ENCODE measurements around the gene GYS1.
A peak's percentile ranks its signal among the peaks of the same experiment; 100 is the strongest.

The GYS1 gene

GRCh38 chr19:48988860-48989259, 4.2 kb downstream of the GYS1 start:
- DNase-seq (ENCODE audit: low spot score), result no peak

GRCh38 chr19:48988286-48988685, 4.8 kb downstream of the GYS1 start:
- DNase-seq (ENCODE audit: low spot score), result no peak

- DNase-seq (ENCODE audit: low spot score), result no peak
These were observed 5.8 kb downstream of the GYS1 start for GRCh38 chr19:48987323-48987722.

GRCh38 chr19:48986211-48986610, 6.9 kb downstream of the GYS1 start:
- no peak for DNase-seq (ENCODE audit: low spot score)

DNA sequence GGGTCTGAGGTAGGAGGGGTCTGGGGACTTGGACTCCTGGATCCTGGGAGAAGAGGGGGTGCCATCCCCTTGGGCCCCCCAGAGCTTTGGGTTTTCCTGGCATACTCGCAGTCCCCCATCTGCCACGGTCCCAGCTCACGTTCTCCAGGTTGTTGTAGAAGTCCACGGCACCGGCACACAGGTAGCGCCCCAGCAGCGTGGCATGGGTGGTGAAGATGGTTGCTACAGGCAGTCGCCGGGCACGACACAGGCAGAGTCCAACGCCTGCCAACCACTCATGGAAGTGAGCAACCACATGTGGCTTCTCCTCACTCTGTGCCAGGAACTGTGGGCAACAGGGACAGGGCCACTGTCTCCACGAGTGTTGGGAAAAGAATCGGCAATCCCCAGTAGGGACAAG, 7.4 kb downstream of the GYS1 start:
- DNase-seq (ENCODE audit: low spot score), result no peak

- DNase-seq (ENCODE audit: low spot score), result no peak
These were observed 10.8 kb downstream of the GYS1 start for GRCh38 chr19:48982280-48982679.

- DNase-seq (ENCODE audit: low spot score), result no peak
These were observed 16.0 kb downstream of the GYS1 start for GRCh38 chr19:48977061-48977460.

DNA sequence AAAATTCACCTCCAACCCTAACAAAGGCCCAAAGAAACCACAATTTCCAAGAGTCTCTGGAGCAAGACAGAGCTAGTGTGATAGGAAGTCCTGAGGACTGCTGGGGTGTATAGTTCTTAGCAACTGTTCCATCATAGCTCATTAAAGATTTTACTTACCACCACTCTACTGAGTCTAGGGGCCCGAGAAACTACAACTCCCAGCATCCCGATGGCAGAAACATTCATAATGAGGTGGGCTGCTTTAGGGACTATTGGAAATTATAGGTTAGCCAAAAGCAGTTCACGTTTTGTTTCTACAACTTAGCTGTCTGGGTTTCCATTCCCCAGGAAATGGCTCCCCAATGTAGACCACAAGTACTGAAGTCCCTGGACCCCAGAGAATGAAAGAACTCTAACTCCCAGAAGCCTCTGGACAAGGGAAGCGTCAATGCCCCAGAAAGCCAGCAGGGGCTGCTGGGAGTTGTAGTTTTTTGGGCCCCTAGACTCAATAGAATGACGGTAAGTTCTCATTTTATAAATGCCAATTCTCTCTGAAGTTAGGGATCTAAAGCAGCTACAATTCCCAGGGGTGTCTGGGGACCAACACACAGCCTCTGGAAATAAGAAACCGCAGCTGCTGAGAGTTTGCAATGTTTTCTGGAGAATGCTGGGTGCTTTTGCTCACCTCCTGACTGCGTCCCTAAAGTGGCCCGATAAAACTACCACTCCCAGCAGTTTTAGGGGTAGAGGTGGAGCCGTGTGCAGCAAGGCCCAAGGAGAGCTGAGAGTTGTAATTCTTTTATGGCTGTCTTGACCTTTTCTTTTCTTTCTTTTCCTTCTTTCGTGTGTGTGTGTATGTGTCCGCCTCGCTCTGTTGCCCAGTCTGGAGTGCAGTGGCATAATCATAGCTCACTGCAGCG, 16.9 kb downstream of the GYS1 start:
- DNase-seq (ENCODE audit: low spot score), result no peak

DNA sequence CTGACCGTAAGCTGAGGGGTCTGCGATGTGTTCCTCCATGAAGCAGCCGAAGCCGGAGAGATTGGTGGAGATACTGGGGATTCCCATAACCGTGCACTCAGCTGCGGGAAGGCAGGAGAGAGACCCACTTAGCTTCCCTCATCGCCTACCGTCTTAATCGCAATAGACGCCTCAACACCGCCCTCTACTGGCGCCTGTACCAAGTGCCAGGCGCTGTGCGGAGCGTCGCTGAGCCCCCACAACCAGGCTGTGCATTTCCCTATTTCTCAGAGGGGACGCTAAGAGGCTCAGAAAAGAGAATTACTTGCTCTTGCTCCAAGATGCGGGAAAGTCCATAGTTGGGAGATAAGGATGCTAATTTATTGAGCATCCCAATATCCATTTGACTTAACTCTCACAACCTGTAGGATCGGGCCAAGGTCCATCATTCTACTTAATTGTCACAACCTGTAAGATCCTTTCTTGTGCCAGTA, 22.1 kb downstream of the GYS1 start:
- DNase-seq (ENCODE audit: low spot score), result no peak

- DNase-seq (ENCODE audit: low spot score), result no peak
These were observed 22.9 kb downstream of the GYS1 start for GRCh38 chr19:48970139-48970766.

GRCh38 chr19:48969276-48970138, 23.6 kb downstream of the GYS1 start:
- peak; percentile 60 for DNase-seq (ENCODE audit: low spot score)

DNA sequence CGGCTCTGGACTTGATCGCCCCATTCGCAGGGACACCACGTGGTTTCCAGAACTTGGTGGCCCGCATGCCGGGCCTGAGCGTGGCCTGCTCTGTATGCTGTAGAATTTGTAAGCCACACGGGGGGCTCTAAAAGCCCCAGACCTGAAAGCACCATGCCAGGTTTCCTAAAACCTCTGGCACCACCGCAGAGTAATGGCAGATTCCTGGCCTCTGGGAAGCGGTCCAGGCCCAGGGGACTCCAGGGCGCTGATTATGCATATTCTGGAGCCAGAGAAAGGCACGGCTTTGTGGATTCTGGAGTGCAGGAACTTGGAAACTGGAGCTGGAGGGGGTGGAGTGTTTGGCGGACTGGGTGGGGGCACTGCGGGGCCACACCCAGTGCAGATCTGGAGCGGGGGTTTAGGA, 24.3 kb downstream of the GYS1 start:
- no peak for DNase-seq (ENCODE audit: low spot score)

GRCh38 chr19:48968179-48968661, 24.9 kb downstream of the GYS1 start:
- DNase-seq (ENCODE audit: low spot score), result no peak

GRCh38 chr19:48967346-48968178, 25.5 kb downstream of the GYS1 start:
- no peak for DNase-seq (ENCODE audit: low spot score)

GRCh38 chr19:48966541-48967345, 26.4 kb downstream of the GYS1 start:
- DNase-seq (ENCODE audit: low spot score), result no peak

DNA sequence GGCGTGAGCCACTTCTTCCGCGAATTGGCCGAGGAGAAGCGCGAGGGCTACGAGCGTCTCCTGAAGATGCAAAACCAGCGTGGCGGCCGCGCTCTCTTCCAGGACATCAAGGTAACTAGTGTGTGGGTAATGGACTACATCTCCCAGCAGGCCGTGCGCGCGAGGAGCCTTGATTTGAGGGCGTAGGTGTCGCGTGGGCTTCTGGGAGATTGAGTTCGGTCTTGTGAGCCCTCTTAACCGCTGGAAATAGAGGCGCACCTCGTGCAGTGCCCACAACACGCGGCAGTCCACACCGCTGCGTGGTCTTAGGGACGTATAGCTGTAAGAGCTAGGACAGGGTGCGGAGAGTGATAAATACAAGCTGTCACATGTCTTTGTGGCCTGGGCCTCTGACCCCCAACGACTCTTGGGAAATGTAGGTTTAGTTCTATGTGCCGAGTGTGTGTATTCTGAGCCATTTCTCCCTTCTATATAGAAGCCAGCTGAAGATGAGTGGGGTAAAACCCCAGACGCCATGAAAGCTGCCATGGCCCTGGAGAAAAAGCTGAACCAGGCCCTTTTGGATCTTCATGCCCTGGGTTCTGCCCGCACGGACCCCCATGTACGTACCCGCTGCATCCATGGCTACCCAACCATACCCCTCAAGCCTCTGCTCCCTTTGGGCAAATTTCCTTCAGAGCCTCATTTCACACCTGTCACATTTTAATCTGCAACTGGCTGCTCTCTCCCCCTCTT, 27.1 kb downstream of the GYS1 start:
- peak; percentile 76 for DNase-seq (ENCODE audit: low spot score)

- DNase-seq (ENCODE audit: low spot score), result peak; percentile 96
These were observed 27.9 kb downstream of the GYS1 start, which contains the start of gene FTL for GRCh38 chr19:48965040-48965805. TSS of gene FTL (plus strand) at chr19:48965309. CDS start at chr19:48965508, 199 bp downstream.

DNA sequence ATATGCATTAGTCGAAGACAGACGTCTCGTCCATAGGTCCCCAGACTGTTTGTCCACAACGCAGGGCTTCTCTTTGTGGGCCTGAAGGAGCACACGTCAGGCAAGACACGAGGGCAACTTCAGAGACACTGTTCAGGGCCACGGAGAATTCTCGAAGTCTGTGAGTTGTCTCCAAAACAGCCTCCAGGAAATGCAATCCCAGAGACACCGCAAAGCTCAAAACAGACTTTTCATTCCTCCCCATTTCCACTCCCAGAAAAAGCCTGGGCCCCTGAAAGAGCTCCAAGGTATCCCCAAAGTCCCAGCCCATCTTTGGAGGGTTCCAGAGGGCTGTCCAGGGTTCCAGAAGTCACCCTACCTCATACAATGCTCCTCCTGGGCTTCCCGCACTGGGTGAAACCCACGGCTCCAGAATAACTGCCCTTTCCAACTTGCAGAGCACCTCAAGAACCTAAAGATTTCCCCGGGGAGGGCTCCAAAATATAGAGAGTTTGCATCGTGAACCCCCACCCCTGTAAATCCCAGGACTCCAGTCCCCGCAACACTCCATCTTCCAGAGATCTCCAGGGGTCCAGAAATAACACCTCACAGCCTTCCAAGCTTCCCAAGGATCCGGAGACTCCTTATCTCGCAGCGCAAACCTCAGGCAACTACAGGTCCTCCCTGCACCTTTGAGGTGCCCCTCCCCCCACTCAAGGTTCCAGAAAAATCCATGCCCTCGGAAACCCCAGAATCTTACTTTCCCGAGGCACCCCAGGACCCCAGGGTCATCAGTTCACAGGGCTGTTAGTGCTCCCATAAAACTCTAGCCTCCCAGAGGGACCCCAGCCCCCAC, 28.7 kb downstream of the GYS1 start:
- no peak for DNase-seq (ENCODE audit: low spot score)

Measured in COLO829 (cell line).